Mesenchymal stem cell (in vitro differentiated cells and primary cell): Measurements from ENCODE around the gene CSN1S1.
A peak's percentile ranks its signal among the peaks of the same experiment; 100 is the strongest.

Experiments
- DNase-seq: peaks from one replicate; pipeline ENCODE4 v3.0.0-alpha.2; 2013
- H2AFZ ChIP-seq: one replicate; pipeline ENCODE4 v1.6.1; 2013; ENCODE audit warnings: low read depth, mild to moderate bottlenecking, control low read depth, inconsistent platforms, low read length, moderate library complexity
- H2AK5ac ChIP-seq: 2 replicates; pipeline ENCODE4 v1.6.1; 2013; ENCODE audit warnings: low read length, moderate library complexity, mild to moderate bottlenecking, inconsistent platforms; ENCODE audit not compliant: severe bottlenecking
- H2BK120ac ChIP-seq: one replicate; pipeline ENCODE4 v1.6.1; 2013; ENCODE audit warnings: low read depth, mild to moderate bottlenecking, inconsistent platforms, low read length, moderate library complexity
- H2BK12ac ChIP-seq, 2 experiments: one replicate each; pipeline ENCODE4 v1.6.1; 2013; ENCODE audit warnings: inconsistent platforms in 2 of 2, low read length in 2 of 2, mild to moderate bottlenecking in 2 of 2, moderate library complexity in 2 of 2, control low read depth in 1 of 2
- H2BK15ac ChIP-seq: one replicate; pipeline ENCODE4 v1.6.1; 2013; ENCODE audit warnings: mild to moderate bottlenecking, low read depth, inconsistent platforms; ENCODE audit not compliant: poor library complexity, severe bottlenecking
- H2BK5ac ChIP-seq: 2 replicates; pipeline ENCODE4 v1.6.1; 2013; ENCODE audit warnings: low read depth, mild to moderate bottlenecking, low read length, control low read depth, inconsistent platforms; ENCODE audit not compliant: poor library complexity, severe bottlenecking
- H3K14ac ChIP-seq, 2 experiments: one replicate each; pipeline ENCODE4 v1.6.1; 2013; ENCODE audit warnings: inconsistent platforms in 2 of 2, low read length in 2 of 2, control low read depth in 1 of 2, mild to moderate bottlenecking in 1 of 2, moderate library complexity in 1 of 2
- H3K18ac ChIP-seq, 2 experiments: one replicate each; pipeline ENCODE4 v1.6.1; 2013; ENCODE audit warnings: inconsistent platforms in 2 of 2, low read length in 2 of 2, control low read depth in 1 of 2, low read depth in 1 of 2, mild to moderate bottlenecking in 1 of 2
- H3K23ac ChIP-seq, 2 experiments: one replicate each; pipeline ENCODE4 v1.6.1; 2013; ENCODE audit warnings: inconsistent platforms in 2 of 2, low read length in 2 of 2, mild to moderate bottlenecking in 2 of 2, moderate library complexity in 2 of 2, control low read depth in 1 of 2
- H3K27ac ChIP-seq: 2 replicates; pipeline ENCODE4 v1.5.1; 2013; ENCODE audit warnings: mild to moderate bottlenecking, moderate library complexity, low read length, control low read depth, inconsistent platforms; ENCODE audit not compliant: poor library complexity, severe bottlenecking
- H3K27me3 ChIP-seq, 2 experiments: 2 replicates each; pipeline versions ENCODE4 v1.6.1 to v1.7.0; 2013; ENCODE audit warnings: low read length in 2 of 2, mild to moderate bottlenecking in 2 of 2, moderate library complexity in 2 of 2, control low read depth in 1 of 2, inconsistent platforms in 1 of 2; ENCODE audit not compliant: control insufficient read depth in 1 of 2, insufficient read depth in 1 of 2
- H3K36me3 ChIP-seq, 2 experiments: 2 replicates each; pipeline versions ENCODE4 v1.6.1 to v1.7.0; 2013; ENCODE audit warnings: low read length in 2 of 2, control low read depth in 1 of 2, inconsistent platforms in 1 of 2, low read depth in 1 of 2, mild to moderate bottlenecking in 1 of 2; ENCODE audit not compliant: insufficient read depth in 2 of 2, control insufficient read depth in 1 of 2
- H3K4ac ChIP-seq, 2 experiments: one replicate each; pipeline ENCODE4 v1.6.1; 2013; ENCODE audit warnings: inconsistent platforms in 2 of 2, low read length in 2 of 2, mild to moderate bottlenecking in 2 of 2, moderate library complexity in 2 of 2, control low read depth in 1 of 2, low read depth in 1 of 2
- H3K4me1 ChIP-seq: 2 replicates; pipeline ENCODE4 v1.6.1; 2013; ENCODE audit warnings: low read depth, low read length, control low read depth; ENCODE audit not compliant: control insufficient read depth, insufficient read depth
- H3K4me2 ChIP-seq: 2 replicates; pipeline ENCODE4 v1.6.1; 2013; ENCODE audit warnings: low read length, mild to moderate bottlenecking, inconsistent platforms; ENCODE audit not compliant: poor library complexity, severe bottlenecking
- H3K4me3 ChIP-seq, 2 experiments: 2 replicates each; pipeline versions ENCODE4 v1.5.1 to v1.7.0; 2013; ENCODE audit warnings: low read length in 2 of 2, mild to moderate bottlenecking in 2 of 2, control low read depth in 1 of 2, low read depth in 1 of 2; ENCODE audit not compliant: insufficient read depth in 1 of 2
- H3K79me1 ChIP-seq: replicated peaks from 2 replicates; pipeline ENCODE4 v1.6.1; 2013; ENCODE audit warnings: mild to moderate bottlenecking, control low read depth, low read length, inconsistent platforms; ENCODE audit not compliant: poor library complexity, severe bottlenecking
- H3K9ac ChIP-seq: 2 replicates; pipeline ENCODE4 v1.7.0; 2013; ENCODE audit warnings: mild to moderate bottlenecking, low read length, moderate library complexity
- H3K9me3 ChIP-seq: 2 replicates; pipeline ENCODE4 v1.7.0; 2013; ENCODE audit warnings: mild to moderate bottlenecking, low read length; ENCODE audit not compliant: control insufficient read depth
- H4K8ac ChIP-seq: one replicate; pipeline ENCODE4 v1.6.1; 2013; ENCODE audit warnings: inconsistent platforms, mild to moderate bottlenecking, low read length, moderate library complexity
- H4K91ac ChIP-seq: one replicate; pipeline ENCODE4 v1.6.1; 2013; ENCODE audit warnings: mild to moderate bottlenecking, low read length, inconsistent platforms
- WGBS: methylation state at CpG from one replicate; pipeline ENCODE4 v1.1.7; 2013; ENCODE audit warnings: mixed read lengths; 5-methylcytosine and 5-hydroxymethylcytosine counted together

The CSN1S1 gene

GRCh38 chr4:69894186-69894585 is 36.7 kb upstream of the CSN1S1 start:
- Histone ChIP-seq H3K4me1 (no peaks in the 10 kb centered on the region), H4K8ac (no peak overlapping the region), H3K36me3 (no peaks in the 10 kb centered on the region), H3K23ac (no peak overlapping the region), H3K18ac (no peak overlapping the region), H4K91ac (no peak overlapping the region), H2BK5ac (no peak overlapping the region), H2BK12ac (no peak overlapping the region), H3K4me2 (no peak overlapping the region), H3K9ac (no peak overlapping the region), H3K14ac (no peak overlapping the region), H3K9me3 (no peaks in the 10 kb centered on the region), H2AK5ac (no peak overlapping the region), H2BK120ac (no peak overlapping the region), H3K4me3 (no peak overlapping the region), H2BK15ac (no peak overlapping the region), H3K4ac (no peak overlapping the region), H3K79me1 (no peaks in the 10 kb centered on the region), H3K27ac (no peak overlapping the region), H3K27me3 (peaks cover 0 to 3% of the 10 kb centered on the region in 2 experiments), H2AFZ (no peak overlapping the region)
- DNase-seq = no peak
- WGBS = 100% methylated on average over 2 of the region's 5 CpGs

- Histone ChIP-seq H3K27me3 (peaks cover 0 to 3% of the 10 kb centered on the region in 2 experiments), H3K27ac (no peak overlapping the region), H4K91ac (no peak overlapping the region), H2BK15ac (no peak overlapping the region), H3K23ac (no peak overlapping the region), H3K9me3 (no peaks in the 10 kb centered on the region), H3K4me1 (no peaks in the 10 kb centered on the region), H2BK12ac (no peak overlapping the region), H3K79me1 (no peaks in the 10 kb centered on the region), H3K18ac (no peak overlapping the region), H2AK5ac (no peak overlapping the region), H3K4me3 (no peak overlapping the region), H3K9ac (no peak overlapping the region), H3K36me3 (no peaks in the 10 kb centered on the region), H4K8ac (no peak overlapping the region), H3K14ac (no peak overlapping the region), H3K4me2 (no peak overlapping the region), H3K4ac (no peak overlapping the region), H2AFZ (no peak overlapping the region), H2BK5ac (no peak overlapping the region), H2BK120ac (no peak overlapping the region)
- WGBS = 96% methylated on average over 3 of the region's 3 CpGs
- no peak for DNase-seq
Measured at GRCh38 chr4:69894721-69895120, 36.1 kb upstream of the CSN1S1 start.

DNA sequence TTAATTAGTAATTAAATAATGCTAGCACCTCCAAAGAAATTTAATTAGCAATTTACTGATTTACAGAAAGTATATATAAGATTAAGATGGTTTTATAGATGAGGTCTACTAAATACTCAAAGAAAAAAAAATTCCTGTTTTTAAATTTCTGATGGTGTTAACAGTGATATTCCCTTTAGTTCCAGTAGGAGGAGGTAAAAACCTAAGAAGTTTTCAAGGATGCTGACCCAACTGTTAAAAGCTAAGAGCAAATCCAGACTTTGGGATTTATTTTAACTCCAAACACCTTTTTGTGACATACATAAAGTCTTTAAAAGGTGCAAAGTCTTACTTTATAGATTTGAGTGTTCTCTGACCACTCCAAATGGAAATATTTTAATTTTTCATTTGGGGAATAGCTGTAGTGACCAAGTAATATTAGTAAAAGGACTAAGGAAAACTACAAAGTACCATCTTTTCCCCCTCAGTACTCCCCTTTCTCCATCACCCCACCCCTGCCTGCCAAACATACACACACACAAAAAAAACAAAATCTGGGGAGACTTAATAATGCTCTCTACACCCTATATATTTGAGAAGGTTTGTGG is 34.2 kb upstream of the CSN1S1 start:
- Histone ChIP-seq H3K18ac (no peak overlapping the region), H2AFZ (no peak overlapping the region), H3K4me3 (no peak overlapping the region), H3K9ac (no peak overlapping the region), H3K27me3 (peaks cover 0 to 3% of the 10 kb centered on the region in 2 experiments), H2BK5ac (no peak overlapping the region), H2BK12ac (no peak overlapping the region), H3K79me1 (no peaks in the 10 kb centered on the region), H3K27ac (no peak overlapping the region), H3K4me1 (no peaks in the 10 kb centered on the region), H3K14ac (no peak overlapping the region), H3K36me3 (no peaks in the 10 kb centered on the region), H3K23ac (no peak overlapping the region), H4K8ac (no peak overlapping the region), H2BK15ac (no peak overlapping the region), H3K4ac (no peak overlapping the region), H2BK120ac (no peak overlapping the region), H4K91ac (no peak overlapping the region), H3K4me2 (no peak overlapping the region), H3K9me3 (no peaks in the 10 kb centered on the region), H2AK5ac (no peak overlapping the region)
- DNase-seq = peak; percentile 11

DNA sequence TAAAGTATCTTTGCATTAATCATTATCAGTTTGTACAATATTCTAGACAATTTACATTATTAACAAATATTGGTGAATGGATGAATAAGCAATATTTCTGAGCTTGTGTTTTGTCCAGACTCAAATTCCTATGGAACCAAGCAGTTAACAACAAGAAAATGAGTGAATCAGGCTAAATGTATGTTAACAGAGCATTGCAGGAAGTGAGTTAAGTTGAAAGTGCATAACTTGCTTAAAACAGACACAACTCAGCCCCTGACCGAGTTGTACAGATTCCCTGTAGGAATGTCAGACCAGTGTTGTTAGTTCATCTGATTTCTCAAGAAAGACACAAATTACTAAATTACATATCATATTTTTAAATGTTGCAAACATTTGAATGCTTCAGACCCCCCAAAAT is 23.7 kb upstream of the CSN1S1 start:
- no peaks in the 10 kb centered on the region for H3K27me3 ChIP-seq
- no peak overlapping the region for H2BK120ac ChIP-seq
- no peak overlapping the region for H3K4ac ChIP-seq
- H3K4me2 ChIP-seq = no peak overlapping the region
- H4K91ac ChIP-seq = no peak overlapping the region
- H3K23ac ChIP-seq = no peak overlapping the region
- H3K9ac ChIP-seq = no peak overlapping the region
- no peak overlapping the region for H3K18ac ChIP-seq
- H3K36me3 ChIP-seq = no peaks in the 10 kb centered on the region
- H3K4me3 ChIP-seq = no peak overlapping the region
- no peak overlapping the region for H2AK5ac ChIP-seq
- H2AFZ ChIP-seq = no peak overlapping the region
- no peak overlapping the region for H2BK5ac ChIP-seq
- DNase-seq = peak; percentile 35
- WGBS = no CpG with 5 or more reads among the region's 1 CpG
- H2BK12ac ChIP-seq = no peak overlapping the region
- no peaks in the 10 kb centered on the region for H3K9me3 ChIP-seq
- no peak overlapping the region for H3K14ac ChIP-seq
- H3K79me1 ChIP-seq = no peaks in the 10 kb centered on the region
- H4K8ac ChIP-seq = no peak overlapping the region
- no peak overlapping the region for H2BK15ac ChIP-seq
- no peaks in the 10 kb centered on the region for H3K4me1 ChIP-seq
- no peak overlapping the region for H3K27ac ChIP-seq
